PC-9 (cell line): ENCODE data around the gene DCTN4. TPM values are rescaled to one million over a fixed set of nuclear protein-coding genes. Genes with fewer than 3 reads are reported as not detected.

Experiments
- BruUV-seq: library from RNA; stranded (reverse); fragments of 400-500 nt; replicated peaks from 2 replicates; lab custom pipeline; 2021; lab: Mats Ljungman, UMichigan
- CTCF ChIA-PET: fragments of 300-600 bp; sonication (Branson Sonifier 250); formaldehyde crosslinking; loops from one replicate; lab custom pipeline; 2022; ENCODE audit warnings: antibody characterized with exemption; lab: Charles Lee
- POLR2A ChIA-PET: fragments of 300-600 bp; sonication (Branson Sonifier 250); formaldehyde crosslinking; loops from one replicate; lab custom pipeline; 2022; ENCODE audit warnings: antibody characterized with exemption; ENCODE audit not compliant: unreplicated experiment; lab: Charles Lee
- DNase-seq, 2 experiments: peaks; one replicate each; pipeline versions ENCODE4 v3.0.0 to v3.0.0-alpha.2; 2015 to 2022; ENCODE audit warnings: mixed read lengths in 1 of 2
- H2AFZ ChIP-seq: fragments of 200-600 bp; sonication (generic); 2 replicates; pipeline ENCODE4 v1.8.1; 2017; ENCODE audit warnings: antibody characterized with exemption
- H3F3A ChIP-seq: fragments of 200-600 bp; sonication (generic); 2 replicates; pipeline ENCODE4 v1.8.1; 2017; ENCODE audit warnings: antibody characterized with exemption, mild to moderate bottlenecking, low read depth; ENCODE audit not compliant: insufficient read depth
- H3K27ac ChIP-seq: fragments of 200-600 bp; sonication (generic); 2 replicates; pipeline ENCODE4 v1.6.1; 2016; ENCODE audit warnings: mixed run types
- H3K27me3 ChIP-seq: fragments of 200-600 bp; sonication (generic); 2 replicates; pipeline ENCODE4 v1.6.1; 2016; ENCODE audit warnings: low read depth, mixed run types; ENCODE audit not compliant: insufficient read depth
- H3K36me3 ChIP-seq: fragments of 200-600 bp; sonication (generic); 2 replicates; pipeline ENCODE4 v1.6.1; 2016; ENCODE audit warnings: low read depth, mixed run types
- H3K4me1 ChIP-seq: fragments of 200-600 bp; sonication (generic); replicated peaks from 2 replicates; pipeline ENCODE4 v1.6.1; 2016; ENCODE audit warnings: mixed run types; ENCODE audit not compliant: insufficient read depth
- H3K4me2 ChIP-seq: fragments of 200-600 bp; sonication (generic); 2 replicates; pipeline ENCODE4 v1.6.1; 2017; ENCODE audit warnings: mixed run types
- H3K4me3 ChIP-seq: fragments of 200-600 bp; sonication (generic); 2 replicates; pipeline ENCODE4 v1.6.1; 2016; ENCODE audit warnings: mixed run types
- H3K79me2 ChIP-seq: fragments of 200-600 bp; sonication (generic); 2 replicates; pipeline ENCODE4 v1.6.1; 2017; ENCODE audit warnings: low read depth, mixed run types
- H3K9me2 ChIP-seq: fragments of 200-600 bp; sonication (generic); 2 replicates; pipeline ENCODE4 v1.8.1; 2017; ENCODE audit warnings: mild to moderate bottlenecking; ENCODE audit not compliant: insufficient read depth
- H3K9me3 ChIP-seq: fragments of 200-600 bp; sonication (generic); 2 replicates; pipeline ENCODE4 v1.8.1; 2016; ENCODE audit warnings: low read depth; ENCODE audit not compliant: insufficient read depth
- H4K20me1 ChIP-seq: fragments of 200-600 bp; sonication (generic); 2 replicates; pipeline ENCODE4 v1.8.1; 2017; ENCODE audit not compliant: insufficient read depth
- CTCF ChIP-seq: fragments of 200-600 bp; sonication (generic); conservative IDR thresholded peaks from 2 replicates; pipeline ENCODE4 v1.6.1; 2017; ENCODE audit warnings: mixed run types, antibody characterized with exemption, mild to moderate bottlenecking, moderate library complexity
- EZH2 ChIP-seq: fragments of 200-600 bp; sonication (generic); IDR thresholded peaks from 2 replicates; pipeline ENCODE4 v1.8.0; 2017; ENCODE audit warnings: antibody characterized with exemption, low read depth
- intact Hi-C: fragments of 100-400 bp; cut with micrococcal nuclease; formaldehyde crosslinking; loops from one replicate; pipeline ENCODE4 v1.10.0; 2022; ENCODE audit not compliant: unreplicated experiment
- total RNA-seq: library from RNA; stranded (reverse); gene quantifications from 2 replicates; pipeline ENCODE4 v1.2.3, GENCODE V29; 2021

DCTN4 gene
- total RNA-seq, 1 experiment from 2014 or later, result 49.1 TPM

DNA sequence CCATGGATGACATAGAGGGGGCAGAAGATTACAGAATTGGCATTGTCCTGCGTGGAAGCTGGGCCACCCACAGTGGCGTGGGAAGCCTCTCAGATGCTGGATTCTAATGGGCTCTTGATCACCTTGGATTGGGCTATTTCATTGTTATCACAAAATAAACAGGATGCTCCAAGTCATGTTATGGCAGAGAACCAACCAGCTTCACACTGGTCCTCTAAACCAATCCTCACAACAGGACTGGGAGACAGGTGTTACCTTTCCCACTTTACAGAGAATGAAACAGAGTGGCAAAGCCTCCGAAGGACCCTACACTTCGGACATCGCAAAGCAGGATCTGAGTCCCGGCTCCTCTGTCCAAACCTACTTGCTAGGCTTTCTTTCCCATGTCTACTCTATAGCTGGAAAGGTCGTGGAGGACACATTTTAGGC lies 19.3 kb upstream of the DCTN4 start:
- POLR2A ChIA-PET, result interaction anchor here (0.7 to 1.2 kb wide), 2 partner anchors 12 to 19 kb away, joined by 3 to 4 read pairs; partner anchors contain the start of gene DCTN4
- Histone ChIP-seq H3K4me3 (peak overlapping the region; percentile 73; the same call in 1 of the 2 replicates), H3F3A (peaks cover 14% of the 10 kb centered on the region), H3K9me3 (no peaks in the 10 kb centered on the region), H3K4me1 (peaks cover 32% of the 10 kb centered on the region), H3K27me3 (no peaks in the 10 kb centered on the region), H3K79me2 (no peaks in the 10 kb centered on the region), H2AFZ (peak overlapping the region; percentile 98), H3K36me3 (no peaks in the 10 kb centered on the region), H3K4me2 (peak overlapping the region; percentile 78), H3K27ac (no peak overlapping the region), H4K20me1 (no peaks in the 10 kb centered on the region), H3K9me2 (no peaks in the 10 kb centered on the region)
- no TSS peak for BruUV-seq
- TF ChIP-seq EZH2, result no peak
- no peak for TF ChIP-seq CTCF
- intact Hi-C loops, result no loop called here
- no peak for DNase-seq
- CTCF ChIA-PET, result interaction anchor here (0.6 to 1.3 kb wide), 4 partner anchors 11 to 942 kb away, joined by 3 to 4 read pairs (median 4); partner anchors contain the start of gene DCTN4

DNA sequence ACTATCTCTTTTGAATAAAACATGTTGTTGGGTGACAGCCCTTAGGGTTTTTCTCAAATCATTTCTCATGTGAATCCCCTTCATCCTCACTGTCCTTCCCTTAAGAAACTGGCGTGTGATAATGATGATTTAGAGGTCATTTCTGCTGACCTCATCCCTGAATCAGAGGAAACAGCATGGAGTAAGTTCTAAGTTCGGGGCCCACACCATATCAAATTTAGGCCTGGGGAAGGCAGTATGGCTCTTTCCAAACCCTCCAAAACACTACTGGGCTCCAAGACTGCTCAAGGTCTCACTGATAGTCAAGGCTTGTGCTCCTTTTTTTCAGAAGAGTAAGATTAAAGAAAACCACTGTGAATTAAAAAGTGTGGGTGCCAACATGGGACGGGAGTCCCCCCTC lies 18.9 kb upstream of the DCTN4 start:
- no peaks in the 10 kb centered on the region for H3K9me2 ChIP-seq
- ChIA-PET POLR2A (interaction anchor here (0.6 to 1.2 kb wide), 2 partner anchors 19 kb away, joined by 4 to 6 read pairs; partner anchors contain the start of gene DCTN4), CTCF (interaction anchor here (0.6 to 0.7 kb wide), 2 partner anchors 218 to 942 kb away, joined by 4 read pairs; no protein-coding TSS in a partner anchor)
- no peaks in the 10 kb centered on the region for H3K9me3 ChIP-seq
- H3K36me3 ChIP-seq, result no peaks in the 10 kb centered on the region
- no peak for DNase-seq
- H3K4me3 ChIP-seq, result peak overlapping the region; percentile 73; the same call in 1 of the 2 replicates
- H3K4me2 ChIP-seq, result peak overlapping the region; percentile 78
- no peaks in the 10 kb centered on the region for H3K79me2 ChIP-seq
- H3K27ac ChIP-seq, result no peak overlapping the region
- H2AFZ ChIP-seq, result no peak overlapping the region
- no peaks in the 10 kb centered on the region for H3K27me3 ChIP-seq
- peaks cover 28% of the 10 kb centered on the region for H3K4me1 ChIP-seq
- no peaks in the 10 kb centered on the region for H4K20me1 ChIP-seq
- TF ChIP-seq EZH2, result no peak
- no peak for TF ChIP-seq CTCF
- no TSS peak for BruUV-seq
- intact Hi-C loops, result no loop called here
- peaks cover 10% of the 10 kb centered on the region for H3F3A ChIP-seq

GRCh38 chr5:150774145-150774544 lies 15.3 kb upstream of the DCTN4 start:
- Histone ChIP-seq H2AFZ (no peak overlapping the region), H3K4me3 (no peak overlapping the region), H3K36me3 (no peaks in the 10 kb centered on the region), H3K4me2 (0 out of 2 replicates have a peak overlapping the region, but pooled peaks have one; percentile 10), H3K9me3 (no peaks in the 10 kb centered on the region), H3K27me3 (no peaks in the 10 kb centered on the region), H3K79me2 (no peaks in the 10 kb centered on the region), H3K9me2 (no peaks in the 10 kb centered on the region), H3K4me1 (peaks cover 16% of the 10 kb centered on the region), H3K27ac (no peak overlapping the region), H4K20me1 (no peaks in the 10 kb centered on the region), H3F3A (peaks cover 8% of the 10 kb centered on the region)
- TF ChIP-seq EZH2 (no peak), CTCF (no peak)
- CTCF ChIA-PET, result no interaction called here
- no TSS peak for BruUV-seq
- DNase-seq, result peak in 1 of 2 experiments; percentile 73
- intact Hi-C loops, result no loop called here
- POLR2A ChIA-PET, result interaction anchor here (0.6 kb wide), 1 partner anchor 23 kb away, joined by 4 read pairs; no protein-coding TSS in a partner anchor
